HepG2 (cell line): Measurements from ENCODE around the gene FMC1. TPM values are rescaled to one million over a fixed set of nuclear protein-coding genes. Genes with fewer than 3 reads are reported as not detected.

Experiments used
- ATAC-seq: fragments of 200-7000 bp; cut with Tn5 transposase; 3 replicates; pipeline ENCODE4 v1.9.1; 2020; ENCODE audit warnings: mild to moderate bottlenecking, moderate library complexity
- BruUV-seq: library from RNA; stranded (reverse); fragments of 400-500 nt; replicated peaks from 2 replicates; lab custom pipeline; 2021; lab: Mats Ljungman, UMichigan
- CTCF ChIA-PET: fragments of 300-600 bp; formaldehyde crosslinking; extraction: SDS; loops from one replicate; lab custom pipeline; 2021; ENCODE audit warnings: low total read pairs, inconsistent platforms, low intra/inter-chr PET ratio; lab: Yijun Ruan, JAX
- POLR2A ChIA-PET: fragments of 350-600 bp; sonication (Branson Sonifier 250); formaldehyde crosslinking; loops from one replicate; lab custom pipeline; 2020; ENCODE audit warnings: antibody characterized with exemption, inconsistent platforms; lab: Yijun Ruan, JAX
- DNase-seq: peaks from one replicate; pipeline ENCODE4 v3.0.0-alpha.2; 2015; ENCODE audit warnings: low spot score
- FAIRE-seq: peaks from 3 replicates; lab custom pipeline; 2011; peaks lifted over from hg19 to GRCh38; lab: Jason Lieb, UNC
- H2AFZ ChIP-seq: one replicate; pipeline ENCODE4 v1.6.1; 2011; ENCODE audit warnings: low read length, inconsistent platforms
- H3K27ac ChIP-seq: fragments of 300-600 bp; 3 replicates; pipeline ENCODE4 v1.8.0; 2011; ENCODE audit warnings: mixed run types, mild to moderate bottlenecking, mixed read lengths, low read length, inconsistent platforms; ENCODE audit not compliant: insufficient read depth; ENCODE audit errors: extremely low read length
- H3K27me3 ChIP-seq, 2 experiments: fragments of 200-600 bp in 1 of 2; 2 replicates in 1 of 2; 3 replicates in 1 of 2; pipeline versions ENCODE4 v1.6.0 to v1.8.0; 2011; ENCODE audit warnings: low read length in 2 of 2, mild to moderate bottlenecking in 2 of 2, moderate library complexity in 2 of 2, inconsistent platforms in 1 of 2; ENCODE audit not compliant: insufficient read depth in 2 of 2, control insufficient read depth in 1 of 2
- H3K36me3 ChIP-seq, 2 experiments: fragments of 200-600 bp in 1 of 2; replicated peaks in 1 of 2; 2 replicates in 1 of 2; 3 replicates in 1 of 2; pipeline versions ENCODE4 v1.5.1 to v1.8.0; 2011; ENCODE audit warnings: low read length in 2 of 2, inconsistent platforms in 1 of 2; ENCODE audit not compliant: insufficient read depth in 2 of 2, control insufficient read depth in 1 of 2
- H3K4me1 ChIP-seq: 2 replicates; pipeline ENCODE4 v1.5.1; 2012; ENCODE audit warnings: low read length, inconsistent platforms; ENCODE audit not compliant: insufficient read depth
- H3K4me2 ChIP-seq: 2 replicates; pipeline ENCODE4 v1.6.0; 2011; ENCODE audit warnings: low read depth, low read length, inconsistent platforms
- H3K4me3 ChIP-seq, 3 experiments: fragments of 200-600 bp in 1 of 3; sonication (generic), shearing (Covaris generic) in 1 of 3; replicated peaks in 1 of 3; 2 replicates each; pipeline ENCODE4 v1.5.1; 2011 to 2016; ENCODE audit warnings: low read length in 3 of 3, inconsistent platforms in 2 of 3, low read depth in 2 of 3, mild to moderate bottlenecking in 2 of 3, control low read depth in 1 of 3, mixed read lengths in 1 of 3; ENCODE audit not compliant: insufficient read depth in 1 of 3
- H3K79me2 ChIP-seq: one replicate; pipeline ENCODE4 v1.6.1; 2011; ENCODE audit warnings: low read length, inconsistent platforms; ENCODE audit not compliant: insufficient read depth
- H3K9ac ChIP-seq: 2 replicates; pipeline ENCODE4 v1.6.0; 2011; ENCODE audit warnings: mild to moderate bottlenecking, low read depth, low read length, inconsistent platforms; ENCODE audit not compliant: insufficient read depth
- H3K9me3 ChIP-seq: 2 replicates; pipeline ENCODE4 v1.5.1; 2012; ENCODE audit warnings: mild to moderate bottlenecking, low read length
- H4K20me1 ChIP-seq: 2 replicates; pipeline ENCODE4 v1.6.0; 2011; ENCODE audit warnings: inconsistent platforms, mild to moderate bottlenecking, low read length, moderate library complexity; ENCODE audit not compliant: insufficient read depth
- DRAP1 ChIP-seq: IDR thresholded peaks from 2 replicates; pipeline ENCODE4 v1.6.1; 2016; ENCODE audit warnings: missing genetic modification reagents, missing compliant biosample characterization
- E2F2 ChIP-seq: sonication (generic); formaldehyde crosslinking; IDR thresholded peaks from 2 replicates; pipeline ENCODE4 v1.4.0; 2020; ENCODE audit warnings: missing genetic modification reagents, borderline replicate concordance
- KAT8 ChIP-seq: IDR thresholded peaks from 2 replicates; pipeline ENCODE4 v1.6.1; 2016; ENCODE audit warnings: missing genetic modification reagents, missing compliant biosample characterization
- PAF1 ChIP-seq: IDR thresholded peaks from 2 replicates; pipeline ENCODE4 v1.6.1; 2016; ENCODE audit warnings: missing genetic modification reagents, missing compliant biosample characterization
- RBM39 ChIP-seq: fragments of 200-400 bp; formaldehyde crosslinking; IDR thresholded peaks from one replicate; pipeline ENCODE4 v1.6.1; 2018; ENCODE audit warnings: antibody characterized with exemption, mild to moderate bottlenecking, low read depth, low read length; ENCODE audit not compliant: poor library complexity, severe bottlenecking
- TEAD3 ChIP-seq: optimal IDR thresholded peaks from 2 replicates; pipeline ENCODE3; 2016; ENCODE audit warnings: borderline replicate concordance
- TOE1 ChIP-seq: sonication (generic); formaldehyde crosslinking; IDR thresholded peaks from 2 replicates; pipeline ENCODE4 v1.4.0; 2020; ENCODE audit warnings: mild to moderate bottlenecking, missing genetic modification reagents
- UBTF ChIP-seq: sonication (generic); formaldehyde crosslinking; IDR thresholded peaks from 2 replicates; pipeline ENCODE4 v1.4.0; 2020; ENCODE audit warnings: mild to moderate bottlenecking, missing genetic modification reagents
- ZBTB38 ChIP-seq: sonication (generic); formaldehyde crosslinking; IDR thresholded peaks from 2 replicates; pipeline ENCODE4 v1.5.1; 2020; ENCODE audit warnings: mild to moderate bottlenecking, missing genetic modification reagents
- ZFYVE20 ChIP-seq: sonication (generic); formaldehyde crosslinking; IDR thresholded peaks from 2 replicates; pipeline ENCODE4 v1.8.0; 2023; ENCODE audit warnings: low read depth, mild to moderate bottlenecking, moderate library complexity, missing genetic modification reagents, borderline replicate concordance
- ZNF552 ChIP-seq: sonication (generic); formaldehyde crosslinking; IDR thresholded peaks from 2 replicates; pipeline ENCODE4 v1.9.0; 2022; ENCODE audit warnings: missing genetic modification reagents, mild to moderate bottlenecking, borderline replicate concordance
- ZNF704 ChIP-seq: sonication (generic); formaldehyde crosslinking; IDR thresholded peaks from 2 replicates; pipeline ENCODE4 v1.8.1; 2023; ENCODE audit warnings: mild to moderate bottlenecking, inconsistent platforms, moderate library complexity, missing genetic modification reagents, borderline replicate concordance
- ZSCAN22 ChIP-seq: sonication (generic); formaldehyde crosslinking; IDR thresholded peaks from 2 replicates; pipeline ENCODE4 v1.4.0; 2020; ENCODE audit warnings: mild to moderate bottlenecking, missing genetic modification reagents
- WGBS: methylation state at CpG from one replicate; pipeline ENCODE4 v1.1.6; 2017; ENCODE audit warnings: low lambda C conversion rate; 5-methylcytosine and 5-hydroxymethylcytosine counted together
- in situ Hi-C: cut with HindIII; loops from 2 replicates; pipeline ENCODE4 v1.10.0; 2017; ENCODE audit warnings: low pct_unique_long_range_greater_than_20kb; ENCODE audit not compliant: extremely low pct_ligation_motif_present
- intact Hi-C: fragments of 100-400 bp; cut with micrococcal nuclease; formaldehyde crosslinking; loops from one replicate; pipeline ENCODE4 v1.10.0; 2022; ENCODE audit not compliant: unreplicated experiment
- polyA plus RNA-seq, 8 experiments: library from polyadenylated mRNA; depleted of rRNA in 3 of 8; stranded (reverse) in 7 of 8; unstranded in 1 of 8; fragments of >200 nt; fragmentation: Illumina TruSeq in 4 of 8; extraction: Trizol in 4 of 8; gene quantifications; 2 replicates each; pipeline versions ENCODE4 v1.2.1 to v1.2.3, GENCODE V29; 2011 to 2016; ENCODE audit warnings: low read depth in 4 of 8, missing spikeins in 1 of 8, mixed read lengths in 1 of 8; ENCODE audit not compliant: insufficient read depth in 1 of 8
- total RNA-seq, 5 experiments: library from RNA; depleted of rRNA; stranded (reverse); fragments of >200 nt; fragmentation: Illumina TruSeq; extraction: Trizol; gene quantifications; 2 replicates each; pipeline ENCODE4 v1.2.3, GENCODE V29; 2016; ENCODE audit warnings: low read depth in 1 of 5

Gene FMC1
- total and polyA plus RNA-seq, 2 of the 13 experiments (the other 11 are each of a cell fraction or from before 2014, with no cell fraction given) = 39.2 to 50.7 TPM

GRCh38 chr7:139317939-139318505 is 23.1 kb upstream of the FMC1 start (continued):
- no peak for TF ChIP-seq ZNF704 (CRISPR knock-in tag)
- no peak for TF ChIP-seq E2F2 (CRISPR knock-in tag)
- TF ChIP-seq RBM39 = no peak
- no peak for TF ChIP-seq TOE1 (CRISPR knock-in tag)
- TF ChIP-seq ZSCAN22 (CRISPR knock-in tag) = no peak
- no peak for TF ChIP-seq ZNF552 (CRISPR knock-in tag)
- TF ChIP-seq ZFYVE20 (CRISPR knock-in tag) = no peak

GRCh38 chr7:139321071-139321745 is 19.9 kb upstream of the FMC1 start:
- ChIA-PET CTCF (no interaction called here), POLR2A (interaction anchor here (1.1 to 1.5 kb wide), 4 partner anchors 12 to 38 kb away, joined by 3 to 11 read pairs (median 4); partner anchors contain the start of gene LUC7L2)
- in situ Hi-C loops = no loop called here
- Histone ChIP-seq H3K79me2 (no peaks in the 10 kb centered on the region), H3K4me3 (peak overlapping the region; percentile 0 to 57 (median 38); a peak in 5 of 6 replicates), H3K27ac (no peak overlapping the region), H3K4me1 (peaks cover 24% of the 10 kb centered on the region), H3K27me3 (no peaks in the 10 kb centered on the region), H3K9ac (peak overlapping the region; percentile 23; the same call in 1 of the 2 replicates), H3K4me2 (peak overlapping the region; percentile 87), H4K20me1 (no peaks in the 10 kb centered on the region), H2AFZ (peak overlapping the region; percentile 87), H3K9me3 (no peaks in the 10 kb centered on the region), H3K36me3 (no peaks in the 10 kb centered on the region)
- no TSS peak for BruUV-seq
- peak; percentile 81 for FAIRE-seq
- WGBS = 13% methylated on average over 6 of the region's 11 CpGs
- DNase-seq = peak; percentile 56
- peak; percentile 89 for ATAC-seq
- intact Hi-C loops = loop anchor here (2.0 kb wide), 1 partner anchor 38 kb away; the partner anchor contains the start of gene LUC7L2
- no peak for TF ChIP-seq PAF1 (CRISPR knock-in tag)
- peak; percentile 22; the same call in 1 of the 2 replicates for TF ChIP-seq ZBTB38 (CRISPR knock-in tag)
- 0 out of 2 replicates have a peak, but pooled peaks have one; percentile 9 for TF ChIP-seq DRAP1 (CRISPR knock-in tag)
- no peak for TF ChIP-seq UBTF (CRISPR knock-in tag)
- TF ChIP-seq TEAD3 (CRISPR knock-in tag) = peak; percentile 44
- TF ChIP-seq KAT8 (CRISPR knock-in tag) = 0 out of 2 replicates have a peak, but pooled peaks have one; percentile 10
